WTC11 (cell line): ENCODE results near the gene CD109. TPM values are rescaled to one million over a fixed set of nuclear protein-coding genes. Genes with fewer than 3 reads are reported as not detected.

Experiments
- ATAC-seq: fragments of 200-7000 bp; cut with Tn5 transposase; 2 replicates; pipeline ENCODE4 v1.10.0; 2021; ENCODE audit warnings: mild to moderate bottlenecking, moderate library complexity
- CTCF ChIA-PET: fragments of 300-600 bp; sonication (Branson Sonifier 250); formaldehyde crosslinking; loops from one replicate; lab custom pipeline; 2021; ENCODE audit warnings: antibody characterized with exemption; lab: Charles Lee
- POLR2A ChIA-PET: fragments of 350-600 bp; sonication (Branson Sonifier 250); formaldehyde crosslinking; loops from one replicate; lab custom pipeline; 2021; ENCODE audit warnings: antibody characterized with exemption; lab: Charles Lee
- DNase-seq: peaks from one replicate; pipeline ENCODE4 v3.0.0; 2021; ENCODE audit warnings: low spot score
- H3K27ac Mint-ChIP-seq: 2 replicates; pipeline ENCODE4 v1.8.0; 2021; ENCODE audit warnings: mixed read lengths
- H3K27me3 Mint-ChIP-seq: 2 replicates; pipeline ENCODE4 v1.8.0; 2021; ENCODE audit warnings: low read depth, mild to moderate bottlenecking, moderate library complexity, mixed read lengths
- H3K36me3 Mint-ChIP-seq: 2 replicates; pipeline ENCODE4 v1.8.0; 2021; ENCODE audit warnings: mixed read lengths
- H3K4me1 Mint-ChIP-seq: 2 replicates; pipeline ENCODE4 v1.8.0; 2022; ENCODE audit warnings: mixed read lengths
- H3K4me3 Mint-ChIP-seq: 2 replicates; pipeline ENCODE4 v1.8.0; 2021; ENCODE audit warnings: mild to moderate bottlenecking, moderate library complexity, mixed read lengths
- H3K9me3 Mint-ChIP-seq: 2 replicates; pipeline ENCODE4 v1.8.0; 2021; ENCODE audit warnings: mixed read lengths
- ATF1 ChIP-seq: sonication (generic); formaldehyde crosslinking; IDR thresholded peaks from 2 replicates; pipeline ENCODE4 v1.8.1; 2023; ENCODE audit warnings: mild to moderate bottlenecking, moderate library complexity, missing genetic modification reagents
- E2F4 ChIP-seq: sonication (generic); formaldehyde crosslinking; IDR thresholded peaks from 2 replicates; pipeline ENCODE4 v1.8.1; 2022; ENCODE audit warnings: low read depth, mild to moderate bottlenecking, moderate library complexity, missing genetic modification reagents, borderline replicate concordance
- ELF4 ChIP-seq: sonication (generic); formaldehyde crosslinking; IDR thresholded peaks from 2 replicates; pipeline ENCODE4 v1.8.1; 2022; ENCODE audit warnings: low read depth, mild to moderate bottlenecking, moderate library complexity, missing genetic modification reagents
- JAZF1 ChIP-seq: fragments of 250-450 bp; sonication (Bioruptor Pico); IDR thresholded peaks from 2 replicates; pipeline ENCODE4 v1.9.0; 2021; ENCODE audit warnings: moderate library complexity, mild to moderate bottlenecking, inconsistent platforms
- KAT7 ChIP-seq: sonication (generic); formaldehyde crosslinking; IDR thresholded peaks from 2 replicates; pipeline ENCODE4 v1.8.1; 2023; ENCODE audit warnings: missing genetic modification reagents, mild to moderate bottlenecking, borderline replicate concordance
- MAX ChIP-seq: sonication (generic); formaldehyde crosslinking; IDR thresholded peaks from 2 replicates; pipeline ENCODE4 v1.8.0; 2022; ENCODE audit warnings: mild to moderate bottlenecking, missing genetic modification reagents
- NFATC4 ChIP-seq: fragments of 250-450 bp; sonication (Bioruptor Pico); IDR thresholded peaks from 2 replicates; pipeline ENCODE4 v1.9.0; 2021; ENCODE audit warnings: mild to moderate bottlenecking
- NFE2L1 ChIP-seq: sonication (generic); formaldehyde crosslinking; IDR thresholded peaks from 2 replicates; pipeline ENCODE4 v1.8.1; 2023; ENCODE audit warnings: missing genetic modification reagents
- NR1H2 ChIP-seq: sonication (generic); formaldehyde crosslinking; IDR thresholded peaks from 2 replicates; pipeline ENCODE4 v1.9.0; 2021; ENCODE audit warnings: mild to moderate bottlenecking, moderate library complexity, missing genetic modification reagents
- NR2C2 ChIP-seq: sonication (generic); formaldehyde crosslinking; IDR thresholded peaks from 2 replicates; pipeline ENCODE4 v1.8.0; 2022; ENCODE audit warnings: mild to moderate bottlenecking, missing genetic modification reagents
- PRDM15 ChIP-seq: sonication (generic); formaldehyde crosslinking; IDR thresholded peaks from 2 replicates; pipeline ENCODE4 v1.8.0; 2022; ENCODE audit warnings: missing genetic modification reagents
- SMAD4 ChIP-seq: sonication (generic); formaldehyde crosslinking; IDR thresholded peaks from 2 replicates; pipeline ENCODE4 v1.8.0; 2022; ENCODE audit warnings: mild to moderate bottlenecking, missing genetic modification reagents
- SP1 ChIP-seq: sonication (generic); formaldehyde crosslinking; conservative IDR thresholded peaks from 2 replicates; pipeline ENCODE4 v1.8.1; 2022; ENCODE audit warnings: missing genetic modification reagents
- USF1 ChIP-seq: sonication (generic); formaldehyde crosslinking; IDR thresholded peaks from 2 replicates; pipeline ENCODE4 v1.8.0; 2022; ENCODE audit warnings: mild to moderate bottlenecking, missing genetic modification reagents
- USF2 ChIP-seq: sonication (generic); formaldehyde crosslinking; IDR thresholded peaks from 2 replicates; pipeline ENCODE4 v1.8.1; 2023; ENCODE audit warnings: mild to moderate bottlenecking, missing genetic modification reagents, moderate library complexity
- ZMAT4 ChIP-seq: fragments of 250-450 bp; sonication (Bioruptor Pico); IDR thresholded peaks from 2 replicates; pipeline ENCODE4 v1.9.0; 2021; ENCODE audit warnings: mild to moderate bottlenecking
- ZNF232 ChIP-seq: sonication (generic); formaldehyde crosslinking; IDR thresholded peaks from 2 replicates; pipeline ENCODE4 v1.8.0; 2022; ENCODE audit warnings: mild to moderate bottlenecking, missing genetic modification reagents
- ZNF263 ChIP-seq: sonication (generic); formaldehyde crosslinking; IDR thresholded peaks from 2 replicates; pipeline ENCODE4 v1.8.1; 2022; ENCODE audit warnings: low read depth, mild to moderate bottlenecking, moderate library complexity, missing genetic modification reagents
- ZNF416 ChIP-seq: fragments of 250-450 bp; sonication (Bioruptor Pico); IDR thresholded peaks from 2 replicates; pipeline ENCODE4 v1.9.0; 2021; ENCODE audit warnings: mild to moderate bottlenecking, inconsistent platforms
- ZNF425 ChIP-seq: fragments of 250-450 bp; sonication (Bioruptor Pico); conservative IDR thresholded peaks from 2 replicates; pipeline ENCODE4 v1.9.0; 2021; ENCODE audit warnings: mild to moderate bottlenecking
- total RNA-seq: library from RNA; stranded (reverse); gene quantifications from 3 replicates; pipeline ENCODE4 v1.2.3, GENCODE V29; 2021

The CD109 gene
- total RNA-seq, 1 experiment from 2014 or later: 4.5 TPM

- TF ChIP-seq NFE2L1 (no peak), SP1 (CRISPR knock-in tag) (no peak), NR1H2 (CRISPR knock-in tag) (no peak), MAX (no peak), ZNF232 (CRISPR knock-in tag) (no peak), USF2 (CRISPR knock-in tag) (no peak), ZNF263 (CRISPR knock-in tag) (no peak), E2F4 (CRISPR knock-in tag) (no peak), SMAD4 (CRISPR knock-in tag) (no peak), PRDM15 (CRISPR knock-in tag) (no peak)
Observed at GRCh38 chr6:73746787-73747186, 50.8 kb downstream of the CD109 start (continued).

- ChIA-PET CTCF (interaction anchor here (0.9 kb wide), 1 partner anchor 224 kb away, joined by 4 read pairs; no protein-coding TSS in a partner anchor), POLR2A (no interaction called here)
- DNase-seq (no peak), ATAC-seq (no peak)
- no peaks in the 10 kb centered on the region for H3K36me3 Mint-ChIP-seq
- no peak overlapping the region for H3K4me3 Mint-ChIP-seq
- no peaks in the 10 kb centered on the region for H3K9me3 Mint-ChIP-seq
- no peaks in the 10 kb centered on the region for H3K27me3 Mint-ChIP-seq
- H3K27ac Mint-ChIP-seq: no peak overlapping the region
- TF ChIP-seq USF1 (CRISPR knock-in tag) (no peak), JAZF1 (CRISPR knock-in tag) (no peak), ATF1 (CRISPR knock-in tag) (no peak), ZMAT4 (CRISPR knock-in tag) (no peak), NFATC4 (CRISPR knock-in tag) (no peak), ELF4 (CRISPR knock-in tag) (no peak), ZNF232 (CRISPR knock-in tag) (no peak), ZNF416 (CRISPR knock-in tag) (no peak), KAT7 (CRISPR knock-in tag) (no peak), ZNF425 (CRISPR knock-in tag) (no peak), NFE2L1 (no peak), NR2C2 (CRISPR knock-in tag) (no peak)
- H3K4me1 Mint-ChIP-seq: no peaks in the 10 kb centered on the region
Observed at GRCh38 chr6:73747289-73747688, 51.3 kb downstream of the CD109 start.
